Gastroesophageal sphincter (tissue), 4 donors: ENCODE results near the gene OLFM2. TPM values are rescaled to one million over a fixed set of nuclear protein-coding genes. Genes with fewer than 3 reads are reported as not detected.

Experiments
- ATAC-seq: fragments of 150-250 bp; one replicate; pipeline ENCODE4 v1.9.1; 2016; ENCODE audit warnings: mild to moderate bottlenecking, moderate library complexity
- H3K27ac ChIP-seq, 4 donors: fragments of 200-600 bp; sonication (generic) in 3 of 4; 1 replicate in 3 of 4; 2 replicates in 1 of 4; pipeline ENCODE4 v1.5.1; 2016 to 2019
- H3K27me3 ChIP-seq: fragments of 200-600 bp; sonication (generic); one replicate; pipeline ENCODE4 v1.5.1; 2019
- H3K36me3 ChIP-seq, 2 donors: fragments of 200-600 bp; sonication (generic); one replicate each; pipeline ENCODE4 v1.5.1; 2019; ENCODE audit warnings: control low read depth in 1 of 2
- H3K4me1 ChIP-seq, 3 donors: fragments of 200-600 bp; sonication (generic); 1 replicate in 2 of 3; 2 replicates in 1 of 3; pipeline ENCODE4 v1.5.1; 2016 to 2019; ENCODE audit warnings: control low read depth in 2 of 3
- H3K4me3 ChIP-seq, 2 donors: fragments of 200-600 bp; sonication (generic); one replicate each; pipeline ENCODE4 v1.5.1; 2019; ENCODE audit warnings: mild to moderate bottlenecking in 1 of 2, moderate library complexity in 1 of 2
- H3K9me3 ChIP-seq, 3 donors: fragments of 200-600 bp; sonication (generic); one replicate each; pipeline ENCODE4 v1.5.1; 2017 to 2019; ENCODE audit warnings: control low read depth in 2 of 3
- EP300 ChIP-seq: sonication (generic); formaldehyde crosslinking; IDR thresholded peaks from one replicate; pipeline ENCODE4 v1.6.1; 2017; ENCODE audit warnings: antibody characterized with exemption, mild to moderate bottlenecking
- POLR2A ChIP-seq, 2 donors: fragments of 450-650 bp; IDR thresholded peaks; one replicate each; pipeline ENCODE4 v1.6.1; 2017; ENCODE audit warnings: antibody characterized with exemption in 2 of 2, mild to moderate bottlenecking in 2 of 2, moderate library complexity in 1 of 2
- POLR2AphosphoS5 ChIP-seq: sonication (generic); formaldehyde crosslinking; IDR thresholded peaks from one replicate; pipeline ENCODE4 v1.6.1; 2017; ENCODE audit warnings: antibody characterized with exemption
- WGBS, 2 donors: methylation state at CpG; one replicate each; pipeline ENCODE4 v1.1.5; 2018; ENCODE audit warnings: low coverage in 1 of 2; 5-methylcytosine and 5-hydroxymethylcytosine counted together
- total RNA-seq, 4 donors: library from RNA; depleted of rRNA; stranded (reverse); fragments of >200 nt; gene quantifications; one replicate each; pipeline ENCODE4 v1.1.0, GENCODE V29; 2016
- TF ChIP-seq, protein P1 (sequence below), 4 experiments: fragments of 200-600 bp in 2 of 4; fragments of 450-650 bp in 2 of 4; sonication (generic) in 1 of 4; IDR thresholded peaks; one replicate each; pipeline ENCODE4 v1.5.1; 2017 to 2019; ENCODE audit warnings: antibody characterized with exemption in 4 of 4, mild to moderate bottlenecking in 2 of 4, moderate library complexity in 2 of 4

Gene OLFM2
- total RNA-seq, 4 donors from 2014 or later = 2.6 to 21.9 (median 8.5) TPM

GRCh38 chr19:9858766-9859165 lies 77.5 kb downstream of the OLFM2 start:
- TF ChIP-seq POLR2A (IDR thresholded peaks at IDR 0.05) (no peak), POLR2AphosphoS5 (no peak), EP300 (no peak)
- TF ChIP-seq, protein P1, sequence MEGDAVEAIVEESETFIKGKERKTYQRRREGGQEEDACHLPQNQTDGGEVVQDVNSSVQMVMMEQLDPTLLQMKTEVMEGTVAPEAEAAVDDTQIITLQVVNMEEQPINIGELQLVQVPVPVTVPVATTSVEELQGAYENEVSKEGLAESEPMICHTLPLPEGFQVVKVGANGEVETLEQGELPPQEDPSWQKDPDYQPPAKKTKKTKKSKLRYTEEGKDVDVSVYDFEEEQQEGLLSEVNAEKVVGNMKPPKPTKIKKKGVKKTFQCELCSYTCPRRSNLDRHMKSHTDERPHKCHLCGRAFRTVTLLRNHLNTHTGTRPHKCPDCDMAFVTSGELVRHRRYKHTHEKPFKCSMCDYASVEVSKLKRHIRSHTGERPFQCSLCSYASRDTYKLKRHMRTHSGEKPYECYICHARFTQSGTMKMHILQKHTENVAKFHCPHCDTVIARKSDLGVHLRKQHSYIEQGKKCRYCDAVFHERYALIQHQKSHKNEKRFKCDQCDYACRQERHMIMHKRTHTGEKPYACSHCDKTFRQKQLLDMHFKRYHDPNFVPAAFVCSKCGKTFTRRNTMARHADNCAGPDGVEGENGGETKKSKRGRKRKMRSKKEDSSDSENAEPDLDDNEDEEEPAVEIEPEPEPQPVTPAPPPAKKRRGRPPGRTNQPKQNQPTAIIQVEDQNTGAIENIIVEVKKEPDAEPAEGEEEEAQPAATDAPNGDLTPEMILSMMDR (IDR thresholded peaks at IDR 0.05) = no peak
- no peaks in the 10 kb centered on the region for H3K4me1 ChIP-seq
- no peak overlapping the region for H3K4me3 ChIP-seq
- H3K27me3 ChIP-seq = no peaks in the 10 kb centered on the region
- no peaks in the 10 kb centered on the region for H3K9me3 ChIP-seq
- peaks cover 0 to 19% of the 10 kb centered on the region in 2 donors for H3K36me3 ChIP-seq
- ATAC-seq = no peak
- H3K27ac ChIP-seq = no peak overlapping the region

GRCh38 chr19:9857920-9858746 lies 78.2 kb downstream of the OLFM2 start:
- TF ChIP-seq, protein P1 (IDR thresholded peaks at IDR 0.05) = no peak
- TF ChIP-seq EP300 (no peak), POLR2AphosphoS5 (no peak), POLR2A (IDR thresholded peaks at IDR 0.05) (no peak)
- WGBS, 2 donors = 78 to 93% methylated on average over 5 to 8 of the region's 10 CpGs

GRCh38 chr19:9857076-9857721 lies 79.1 kb downstream of the OLFM2 start:
- 96 to 98% methylated on average over 9 of the region's 13 CpGs for WGBS, 2 donors
- peaks cover 0 to 19% of the 10 kb centered on the region in 2 donors for H3K36me3 ChIP-seq
- no peak overlapping the region for H3K4me3 ChIP-seq
- no peak overlapping the region for H3K27ac ChIP-seq
- ATAC-seq = no peak
- no peaks in the 10 kb centered on the region for H3K9me3 ChIP-seq
- H3K4me1 ChIP-seq = no peaks in the 10 kb centered on the region
- TF ChIP-seq POLR2A (IDR thresholded peaks at IDR 0.05) (no peak), EP300 (no peak), POLR2AphosphoS5 (no peak)
- TF ChIP-seq, protein P1 (IDR thresholded peaks at IDR 0.05) = no peak
- H3K27me3 ChIP-seq = no peaks in the 10 kb centered on the region

More at GRCh38 chr19:9857920-9858746, 78.2 kb downstream of the OLFM2 start:
- H3K27ac ChIP-seq = no peak overlapping the region
- H3K36me3 ChIP-seq = peaks cover 0 to 19% of the 10 kb centered on the region in 2 donors
- no peaks in the 10 kb centered on the region for H3K4me1 ChIP-seq
- no peak overlapping the region for H3K4me3 ChIP-seq
- no peak for ATAC-seq
- H3K9me3 ChIP-seq = no peaks in the 10 kb centered on the region
- no peaks in the 10 kb centered on the region for H3K27me3 ChIP-seq

GRCh38 chr19:9856609-9857008 lies 79.7 kb downstream of the OLFM2 start:
- Histone ChIP-seq H3K36me3 (peaks cover 0 to 25% of the 10 kb centered on the region in 2 donors), H3K4me3 (no peak overlapping the region), H3K27ac (no peak overlapping the region), H3K27me3 (no peaks in the 10 kb centered on the region), H3K4me1 (no peaks in the 10 kb centered on the region), H3K9me3 (no peaks in the 10 kb centered on the region)
- no peak for TF ChIP-seq POLR2A (IDR thresholded peaks at IDR 0.05)
- no peak for TF ChIP-seq EP300
- TF ChIP-seq, protein P1 (IDR thresholded peaks at IDR 0.05) = no peak
- no peak for TF ChIP-seq POLR2AphosphoS5
- no peak for ATAC-seq
- WGBS, 2 donors = no CpG with 5 or more reads among the region's 9 CpGs
